ENCODE measurements around the gene CHCHD4. TPM values are rescaled to one million over a fixed set of nuclear protein-coding genes. Genes with fewer than 3 reads are reported as not detected.

Gene CHCHD4
- total and polyA plus RNA-seq, 10 donors, result 8.4 to 17.1 (median 9.9) TPM

GRCh38 chr3:14132689-14133088, 8.0 kb upstream of the CHCHD4 start:
- DNase-seq, result no peak
- H3K27ac ChIP-seq, result no peak overlapping the region
- peaks cover 2 to 100% (median 82%) of the 10 kb centered on the region in 6 donors for H3K36me3 ChIP-seq
- no peak for TF ChIP-seq POLR2A (IDR thresholded peaks at IDR 0.05)
- no peak for TF ChIP-seq POLR2AphosphoS5 (IDR thresholded peaks at IDR 0.05)
- TF ChIP-seq, protein P1, sequence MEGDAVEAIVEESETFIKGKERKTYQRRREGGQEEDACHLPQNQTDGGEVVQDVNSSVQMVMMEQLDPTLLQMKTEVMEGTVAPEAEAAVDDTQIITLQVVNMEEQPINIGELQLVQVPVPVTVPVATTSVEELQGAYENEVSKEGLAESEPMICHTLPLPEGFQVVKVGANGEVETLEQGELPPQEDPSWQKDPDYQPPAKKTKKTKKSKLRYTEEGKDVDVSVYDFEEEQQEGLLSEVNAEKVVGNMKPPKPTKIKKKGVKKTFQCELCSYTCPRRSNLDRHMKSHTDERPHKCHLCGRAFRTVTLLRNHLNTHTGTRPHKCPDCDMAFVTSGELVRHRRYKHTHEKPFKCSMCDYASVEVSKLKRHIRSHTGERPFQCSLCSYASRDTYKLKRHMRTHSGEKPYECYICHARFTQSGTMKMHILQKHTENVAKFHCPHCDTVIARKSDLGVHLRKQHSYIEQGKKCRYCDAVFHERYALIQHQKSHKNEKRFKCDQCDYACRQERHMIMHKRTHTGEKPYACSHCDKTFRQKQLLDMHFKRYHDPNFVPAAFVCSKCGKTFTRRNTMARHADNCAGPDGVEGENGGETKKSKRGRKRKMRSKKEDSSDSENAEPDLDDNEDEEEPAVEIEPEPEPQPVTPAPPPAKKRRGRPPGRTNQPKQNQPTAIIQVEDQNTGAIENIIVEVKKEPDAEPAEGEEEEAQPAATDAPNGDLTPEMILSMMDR (IDR thresholded peaks at IDR 0.05 in 8 of 11, conservative IDR thresholded peaks at IDR 0.05 in 3 of 11), result no peak
- no peak overlapping the region for H3K4me3 ChIP-seq
- H3K4me1 ChIP-seq, result peaks cover 0 to 12% (median 6%) of the 10 kb centered on the region in 6 donors
- H3K27me3 ChIP-seq (replicated peaks in 1 of 7), result no peaks in the 10 kb centered on the region
- 95 to 98% (median 97%) methylated on average over 5 to 6 of the region's 6 CpGs for WGBS, 5 donors
- no peaks in the 10 kb centered on the region for H3K9me3 ChIP-seq
- intact Hi-C loops (cut with DNase I; ENCODE audit: low total_unique reads), result no loop called here

DNA sequence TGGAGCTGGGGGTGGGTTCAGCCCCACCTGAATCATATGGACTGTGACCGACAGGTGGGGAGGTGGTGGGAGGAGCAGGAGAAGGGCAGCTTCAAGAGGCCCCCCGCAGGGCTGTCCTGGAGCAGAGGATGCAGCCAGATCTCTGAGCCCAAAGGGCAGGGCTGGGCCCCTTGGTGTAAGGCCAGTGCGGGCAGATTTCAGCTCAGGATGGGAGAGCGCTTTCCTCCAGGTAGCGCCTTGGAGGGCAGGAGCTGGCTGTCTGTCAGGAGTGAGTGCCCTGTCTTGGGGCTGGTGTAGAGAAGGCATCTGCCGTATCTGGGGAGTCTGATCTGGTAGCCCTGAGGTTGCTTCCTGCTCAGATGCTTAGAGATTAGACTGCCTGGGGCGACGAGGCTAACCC, 7.5 kb upstream of the CHCHD4 start:
- Histone ChIP-seq H3K4me1 (peaks cover 0 to 18% (median 11%) of the 10 kb centered on the region in 6 donors), H3K9me3 (no peaks in the 10 kb centered on the region), H3K27ac (no peak overlapping the region), H3K27me3 (replicated peaks in 1 of 7) (no peaks in the 10 kb centered on the region), H3K4me3 (no peak overlapping the region), H3K36me3 (peaks cover 2 to 100% (median 78%) of the 10 kb centered on the region in 6 donors)
- WGBS, 5 donors, result 91 to 100% (median 96%) methylated on average over 3 to 8 of the region's 8 CpGs
- no peak for DNase-seq
- intact Hi-C loops (cut with DNase I; ENCODE audit: low total_unique reads), result no loop called here
- TF ChIP-seq POLR2AphosphoS5 (IDR thresholded peaks at IDR 0.05) (no peak), POLR2A (IDR thresholded peaks at IDR 0.05) (no peak)
- TF ChIP-seq, protein P1 (IDR thresholded peaks at IDR 0.05 in 8 of 11, conservative IDR thresholded peaks at IDR 0.05 in 3 of 11), result no peak

DNA sequence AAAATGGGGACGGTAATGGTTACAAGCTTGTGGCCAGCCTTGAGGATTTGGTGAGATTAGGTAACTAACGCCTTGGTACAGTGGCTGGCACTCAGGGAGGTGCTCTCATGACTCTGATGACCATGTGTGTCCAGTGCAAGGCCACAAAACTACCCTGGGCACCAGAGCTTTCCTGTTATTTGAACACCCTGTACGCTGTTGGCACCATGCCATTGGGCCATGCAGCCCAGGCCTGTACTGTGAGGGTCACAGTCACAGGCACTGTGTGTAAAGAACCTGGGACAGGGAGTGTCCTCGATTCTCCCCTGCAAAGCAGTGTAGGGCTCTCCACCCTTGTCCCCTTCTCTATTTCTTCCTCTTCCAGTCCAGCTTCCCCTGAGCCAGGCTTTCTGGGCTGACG, 6.5 kb upstream of the CHCHD4 start:
- Histone ChIP-seq H3K4me3 (no peak overlapping the region), H3K36me3 (peaks cover 2 to 90% (median 76%) of the 10 kb centered on the region in 6 donors), H3K27ac (peak overlapping the region in 4 of 8 donors; percentile 19 to 54 (median 48)), H3K4me1 (peaks cover 7 to 28% (median 21%) of the 10 kb centered on the region in 6 donors), H3K27me3 (replicated peaks in 1 of 7) (no peaks in the 10 kb centered on the region), H3K9me3 (no peaks in the 10 kb centered on the region)
- TF ChIP-seq POLR2A (IDR thresholded peaks at IDR 0.05) (no peak), POLR2AphosphoS5 (IDR thresholded peaks at IDR 0.05) (peak in 2 of 3 donors; percentile 58 to 62)
- no peak for DNase-seq
- WGBS, 5 donors, result 57 to 84% (median 71%) methylated on average over 5 of the region's 5 CpGs
- intact Hi-C loops (cut with DNase I; ENCODE audit: low total_unique reads), result no loop called here

DNA sequence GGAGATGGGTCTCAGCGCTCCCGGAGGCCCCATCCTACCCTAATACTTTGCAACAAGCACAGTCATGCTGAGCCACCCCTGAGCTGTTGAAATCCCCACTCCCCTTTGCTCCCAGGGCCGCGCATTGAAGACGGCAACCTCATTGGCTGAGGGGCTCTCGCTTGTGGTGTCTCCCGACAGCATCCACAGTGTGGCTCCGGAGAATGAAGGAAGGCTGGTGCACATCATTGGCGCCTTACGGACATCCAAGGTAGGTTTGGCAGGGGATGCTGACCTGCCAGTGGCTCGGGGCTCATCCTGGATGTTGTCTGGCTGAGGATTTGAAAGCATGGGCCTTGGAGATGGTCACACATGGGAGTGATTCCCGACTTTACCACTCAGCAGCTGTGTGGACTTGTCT, 6.0 kb upstream of the CHCHD4 start:
- WGBS, 5 donors, result 94 to 99% (median 97%) methylated on average over 10 to 12 of the region's 12 CpGs
- Histone ChIP-seq H3K36me3 (peaks cover 2 to 85% (median 72%) of the 10 kb centered on the region in 6 donors), H3K27ac (peak overlapping the region in 4 of 8 donors; percentile 19 to 54 (median 48)), H3K4me3 (no peak overlapping the region), H3K27me3 (replicated peaks in 1 of 7) (no peaks in the 10 kb centered on the region), H3K4me1 (peaks cover 12 to 32% (median 25%) of the 10 kb centered on the region in 6 donors), H3K9me3 (no peaks in the 10 kb centered on the region)
- TF ChIP-seq, protein P1 (IDR thresholded peaks at IDR 0.05 in 8 of 11, conservative IDR thresholded peaks at IDR 0.05 in 3 of 11), result no peak
- TF ChIP-seq POLR2AphosphoS5 (IDR thresholded peaks at IDR 0.05), result peak in 1 of 3 donors; percentile 9
- no peak for TF ChIP-seq POLR2A (IDR thresholded peaks at IDR 0.05)
- DNase-seq, result no peak
- intact Hi-C loops (cut with DNase I; ENCODE audit: low total_unique reads), result no loop called here

Data from spleen (tissue), 11 donors.